SJSA1 (cell line): ENCODE measurements around the gene TGM6. TPM values are rescaled to one million over a fixed set of nuclear protein-coding genes. Genes with fewer than 3 reads are reported as not detected.

ENCODE experiments used
- DNase-seq, 2 experiments: peaks; one replicate each; pipeline ENCODE4 v3.0.0-alpha.2; 2015 to 2020; ENCODE audit warnings: low spot score in 2 of 2, low read depth in 1 of 2
- H3K27ac ChIP-seq: fragments of 250-450 bp; sonication (Bioruptor Pico); 2 replicates; pipeline ENCODE4 v1.5.1; 2020; ENCODE audit warnings: mild to moderate bottlenecking, moderate library complexity
- H3K27me3 ChIP-seq: fragments of 250-450 bp; sonication (Bioruptor Pico); replicated peaks from 2 replicates; pipeline ENCODE4 v1.5.1; 2020; ENCODE audit warnings: mild to moderate bottlenecking, moderate library complexity
- H3K36me3 ChIP-seq: fragments of 250-450 bp; sonication (Bioruptor Pico); 2 replicates; pipeline ENCODE4 v1.5.1; 2020; ENCODE audit warnings: mild to moderate bottlenecking
- H3K4me1 ChIP-seq: fragments of 250-450 bp; sonication (Bioruptor Pico); replicated peaks from 2 replicates; pipeline ENCODE4 v1.6.1; 2021; ENCODE audit warnings: mild to moderate bottlenecking
- H3K4me3 ChIP-seq: fragments of 250-450 bp; sonication (Bioruptor Pico); 2 replicates; pipeline ENCODE4 v1.5.1; 2020; ENCODE audit warnings: mild to moderate bottlenecking
- H3K9me3 ChIP-seq: fragments of 250-450 bp; sonication (Bioruptor Pico); replicated peaks from 2 replicates; pipeline ENCODE4 v1.5.1; 2020; ENCODE audit warnings: mild to moderate bottlenecking
- total RNA-seq: library from RNA; depleted of rRNA; stranded (reverse); fragments of >200 nt; shearing (Covaris generic); gene quantifications from 2 replicates; pipeline ENCODE4 v1.2.3, GENCODE V29; 2014; rRNA removed

Gene TGM6
- total RNA-seq = not detected in 2 replicates

GRCh38 chr20:2380601-2381000, at the start of gene TGM6:
TSS of gene TGM6 (plus strand) at chr20:2380901. CDS start at chr20:2380969, 68 bp downstream.
- Histone ChIP-seq H3K9me3 (no peaks in the 10 kb centered on the region), H3K27me3 (no peaks in the 10 kb centered on the region), H3K36me3 (no peaks in the 10 kb centered on the region), H3K4me3 (no peak within 1 kb of the TSS), H3K4me1 (peaks cover 14% of the 10 kb centered on the region), H3K27ac (no peak within 1 kb of the TSS)
- no peak for DNase-seq

- no peaks in the 10 kb centered on the region for H3K4me1 ChIP-seq
- no peaks in the 10 kb centered on the region for H3K9me3 ChIP-seq
- no peaks in the 10 kb centered on the region for H3K36me3 ChIP-seq
- H3K27me3 ChIP-seq = no peaks in the 10 kb centered on the region
- no peak overlapping the region for H3K4me3 ChIP-seq
- H3K27ac ChIP-seq = no peak overlapping the region
- DNase-seq = no peak
Observed at GRCh38 chr20:2331106-2331505, 49.6 kb upstream of the TGM6 start.

- Histone ChIP-seq H3K4me3 (no peak overlapping the region), H3K27me3 (no peaks in the 10 kb centered on the region), H3K27ac (no peak overlapping the region), H3K4me1 (no peaks in the 10 kb centered on the region), H3K9me3 (no peaks in the 10 kb centered on the region), H3K36me3 (no peaks in the 10 kb centered on the region)
- DNase-seq = no peak
Observed at GRCh38 chr20:2331901-2332565, 48.7 kb upstream of the TGM6 start.

- no peak overlapping the region for H3K4me3 ChIP-seq
- no peaks in the 10 kb centered on the region for H3K27me3 ChIP-seq
Observed at GRCh38 chr20:2332711-2333110, 48.0 kb upstream of the TGM6 start.

GRCh38 chr20:2333821-2334220, 46.9 kb upstream of the TGM6 start:
- Histone ChIP-seq H3K27ac (no peak overlapping the region), H3K27me3 (no peaks in the 10 kb centered on the region), H3K4me3 (no peak overlapping the region), H3K4me1 (no peaks in the 10 kb centered on the region), H3K36me3 (no peaks in the 10 kb centered on the region), H3K9me3 (no peaks in the 10 kb centered on the region)
- DNase-seq = no peak

More at GRCh38 chr20:2332711-2333110, 48.0 kb upstream of the TGM6 start:
- no peaks in the 10 kb centered on the region for H3K9me3 ChIP-seq
- H3K27ac ChIP-seq = no peak overlapping the region
- no peaks in the 10 kb centered on the region for H3K4me1 ChIP-seq
- H3K36me3 ChIP-seq = no peaks in the 10 kb centered on the region
- no peak for DNase-seq

- peak in 1 of 2 experiments; percentile 29 for DNase-seq
- Histone ChIP-seq H3K4me1 (no peaks in the 10 kb centered on the region), H3K27ac (no peak overlapping the region), H3K9me3 (no peaks in the 10 kb centered on the region), H3K36me3 (no peaks in the 10 kb centered on the region), H3K27me3 (no peaks in the 10 kb centered on the region), H3K4me3 (no peak overlapping the region)
Observed at GRCh38 chr20:2335096-2335870, 45.4 kb upstream of the TGM6 start.

- no peak overlapping the region for H3K4me3 ChIP-seq
- H3K27me3 ChIP-seq = no peaks in the 10 kb centered on the region
- peak in 1 of 2 experiments; percentile 24 for DNase-seq
- H3K4me1 ChIP-seq = no peaks in the 10 kb centered on the region
- no peaks in the 10 kb centered on the region for H3K36me3 ChIP-seq
- no peak overlapping the region for H3K27ac ChIP-seq
- no peaks in the 10 kb centered on the region for H3K9me3 ChIP-seq
Observed at GRCh38 chr20:2336471-2336870, 44.2 kb upstream of the TGM6 start.

GRCh38 chr20:2337142-2337541, 43.6 kb upstream of the TGM6 start:
- no peaks in the 10 kb centered on the region for H3K36me3 ChIP-seq
- H3K4me1 ChIP-seq = no peaks in the 10 kb centered on the region
- no peak overlapping the region for H3K4me3 ChIP-seq
- H3K27me3 ChIP-seq = no peaks in the 10 kb centered on the region
- peak in 1 of 2 experiments; percentile 18 for DNase-seq
- H3K27ac ChIP-seq = no peak overlapping the region
- no peaks in the 10 kb centered on the region for H3K9me3 ChIP-seq

GRCh38 chr20:2338411-2339066, 42.2 kb upstream of the TGM6 start:
- H3K27me3 ChIP-seq = no peaks in the 10 kb centered on the region
- no peaks in the 10 kb centered on the region for H3K36me3 ChIP-seq
- DNase-seq = no peak
- no peak overlapping the region for H3K27ac ChIP-seq
- no peaks in the 10 kb centered on the region for H3K9me3 ChIP-seq
- H3K4me1 ChIP-seq = no peaks in the 10 kb centered on the region
- H3K4me3 ChIP-seq = no peak overlapping the region

- Histone ChIP-seq H3K4me3 (no peak overlapping the region), H3K4me1 (no peaks in the 10 kb centered on the region), H3K27me3 (no peaks in the 10 kb centered on the region), H3K9me3 (no peaks in the 10 kb centered on the region), H3K36me3 (no peaks in the 10 kb centered on the region), H3K27ac (no peak overlapping the region)
- no peak for DNase-seq
Observed at GRCh38 chr20:2340136-2340535, 40.6 kb upstream of the TGM6 start.

- H3K9me3 ChIP-seq = no peaks in the 10 kb centered on the region
- no peaks in the 10 kb centered on the region for H3K27me3 ChIP-seq
- H3K4me1 ChIP-seq = no peaks in the 10 kb centered on the region
- no peak for DNase-seq
- H3K36me3 ChIP-seq = no peaks in the 10 kb centered on the region
- no peak overlapping the region for H3K27ac ChIP-seq
- no peak overlapping the region for H3K4me3 ChIP-seq
Observed at GRCh38 chr20:2340823-2341222, 39.9 kb upstream of the TGM6 start.

- Histone ChIP-seq H3K4me3 (no peak overlapping the region), H3K27me3 (no peaks in the 10 kb centered on the region), H3K9me3 (no peaks in the 10 kb centered on the region), H3K4me1 (no peaks in the 10 kb centered on the region), H3K36me3 (no peaks in the 10 kb centered on the region), H3K27ac (no peak overlapping the region)
- no peak for DNase-seq
Observed at GRCh38 chr20:2341336-2341735, 39.4 kb upstream of the TGM6 start.

GRCh38 chr20:2342243-2342642, 38.5 kb upstream of the TGM6 start:
- Histone ChIP-seq H3K27ac (no peak overlapping the region), H3K36me3 (no peaks in the 10 kb centered on the region), H3K27me3 (no peaks in the 10 kb centered on the region), H3K4me1 (no peaks in the 10 kb centered on the region), H3K4me3 (no peak overlapping the region), H3K9me3 (0 out of 2 replicates have a peak, but pooled peaks cover under 1% of the 10 kb centered on the region)
- DNase-seq = no peak

GRCh38 chr20:2346188-2346587, 34.5 kb upstream of the TGM6 start:
- H3K36me3 ChIP-seq = no peaks in the 10 kb centered on the region
- no peak for DNase-seq
- peaks cover 15% of the 10 kb centered on the region for H3K4me1 ChIP-seq
- H3K27me3 ChIP-seq = no peaks in the 10 kb centered on the region
- no peak overlapping the region for H3K4me3 ChIP-seq
- 0 out of 2 replicates have a peak, but pooled peaks cover 2% of the 10 kb centered on the region for H3K9me3 ChIP-seq
- H3K27ac ChIP-seq = no peak overlapping the region
